ENCODE measurements around the gene FIGNL1.

- no peak for TF ChIP-seq CTCF (IDR thresholded peaks at IDR 0.05)
- no peak for TF ChIP-seq POLR2A (IDR thresholded peaks at IDR 0.05)
- no peak for TF ChIP-seq POLR2AphosphoS5 (IDR thresholded peaks at IDR 0.05)
Observed at GRCh38 chr7:50450590-50451032, 461 bp upstream of the FIGNL1 start.

All from transverse colon (tissue), 4 donors.